AG10803 (cell line): ENCODE results near the gene SH3PXD2A.
"Not testable (repeated sequence)": the region's sequence is repeated elsewhere in the genome, so short reads cannot be mapped to it uniquely, and the experiment has no call there.

ENCODE experiments used
- DNase-seq: peaks from one replicate; pipeline ENCODE4 v3.0.0; 2010; ENCODE audit warnings: low read depth
- H3K4me3 ChIP-seq: 2 replicates; pipeline ENCODE4 v1.5.1; 2011; ENCODE audit warnings: mild to moderate bottlenecking, low read length, control low read depth
- TF ChIP-seq, protein P1 (sequence below): conservative IDR thresholded peaks from 2 replicates; pipeline ENCODE4 v1.5.1; 2011; ENCODE audit warnings: mild to moderate bottlenecking, low read length, control low read depth, inconsistent platforms

The SH3PXD2A gene

DNA sequence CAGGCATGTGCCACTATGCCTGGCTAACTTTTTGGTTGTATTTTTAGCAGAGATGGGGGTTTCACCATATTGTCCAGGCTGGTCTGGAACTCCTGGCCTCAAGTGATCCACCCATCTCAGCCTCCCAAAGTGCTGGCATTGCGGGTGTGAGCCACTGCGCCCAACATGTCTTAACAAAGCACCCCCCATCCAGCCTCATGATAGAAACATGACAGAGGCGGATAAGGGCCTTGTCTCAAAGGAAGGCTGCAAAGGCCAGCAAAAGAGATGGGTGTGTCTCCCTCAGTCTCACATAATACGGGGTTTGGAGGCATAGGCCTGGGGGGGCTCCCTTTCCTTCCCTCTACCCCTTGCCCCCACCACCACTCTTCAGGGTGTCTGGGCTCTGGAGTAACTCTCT is 93.2 kb downstream of the SH3PXD2A start:
- TF ChIP-seq, protein P1, sequence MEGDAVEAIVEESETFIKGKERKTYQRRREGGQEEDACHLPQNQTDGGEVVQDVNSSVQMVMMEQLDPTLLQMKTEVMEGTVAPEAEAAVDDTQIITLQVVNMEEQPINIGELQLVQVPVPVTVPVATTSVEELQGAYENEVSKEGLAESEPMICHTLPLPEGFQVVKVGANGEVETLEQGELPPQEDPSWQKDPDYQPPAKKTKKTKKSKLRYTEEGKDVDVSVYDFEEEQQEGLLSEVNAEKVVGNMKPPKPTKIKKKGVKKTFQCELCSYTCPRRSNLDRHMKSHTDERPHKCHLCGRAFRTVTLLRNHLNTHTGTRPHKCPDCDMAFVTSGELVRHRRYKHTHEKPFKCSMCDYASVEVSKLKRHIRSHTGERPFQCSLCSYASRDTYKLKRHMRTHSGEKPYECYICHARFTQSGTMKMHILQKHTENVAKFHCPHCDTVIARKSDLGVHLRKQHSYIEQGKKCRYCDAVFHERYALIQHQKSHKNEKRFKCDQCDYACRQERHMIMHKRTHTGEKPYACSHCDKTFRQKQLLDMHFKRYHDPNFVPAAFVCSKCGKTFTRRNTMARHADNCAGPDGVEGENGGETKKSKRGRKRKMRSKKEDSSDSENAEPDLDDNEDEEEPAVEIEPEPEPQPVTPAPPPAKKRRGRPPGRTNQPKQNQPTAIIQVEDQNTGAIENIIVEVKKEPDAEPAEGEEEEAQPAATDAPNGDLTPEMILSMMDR = no peak
- H3K4me3 ChIP-seq = no peak overlapping the region
- no peak for DNase-seq

GRCh38 chr10:103761075-103761920 is 94.1 kb downstream of the SH3PXD2A start:
- no peak for DNase-seq
- no peak overlapping the region for H3K4me3 ChIP-seq
- TF ChIP-seq, protein P1 = no peak

DNA sequence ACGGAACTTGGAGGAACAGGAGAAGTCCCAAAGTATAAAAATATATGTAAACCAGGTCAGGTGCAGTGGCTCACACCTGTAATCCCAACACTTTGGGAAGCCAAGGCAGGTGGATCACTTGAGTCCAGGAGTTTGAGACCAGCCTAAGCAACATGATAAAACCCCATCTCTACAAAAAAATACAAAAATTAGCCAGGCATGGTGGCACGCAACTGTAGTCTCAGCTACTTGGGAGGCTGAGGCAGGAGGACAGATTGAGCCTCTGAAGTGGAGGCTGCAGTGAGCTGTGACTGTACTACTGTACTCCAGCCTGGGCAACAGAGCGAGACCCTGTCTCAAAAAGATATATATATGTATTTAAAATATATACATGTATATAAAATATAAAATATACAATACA is 95.1 kb downstream of the SH3PXD2A start:
- not testable (repeated sequence) for DNase-seq, H3K4me3 ChIP-seq

GRCh38 chr10:103759100-103759781 is 96.1 kb downstream of the SH3PXD2A start:
- no peak overlapping the region for H3K4me3 ChIP-seq
- TF ChIP-seq, protein P1 = no peak

GRCh38 chr10:103758294-103758681 is 97.1 kb downstream of the SH3PXD2A start:
- peak; percentile 48 for DNase-seq
- H3K4me3 ChIP-seq = no peak overlapping the region
- TF ChIP-seq, protein P1 = no peak

More at GRCh38 chr10:103759100-103759781, 96.1 kb downstream of the SH3PXD2A start:
- DNase-seq = peak; percentile 78

- peak; percentile 94 for DNase-seq
- H3K4me3 ChIP-seq = no peak overlapping the region; the same call in 1 of the 2 replicates
- TF ChIP-seq, protein P1 = no peak
Observed at GRCh38 chr10:103757531-103758293, 97.7 kb downstream of the SH3PXD2A start.

- no peak for DNase-seq
- TF ChIP-seq, protein P1 = no peak
- H3K4me3 ChIP-seq = no peak overlapping the region
Observed at GRCh38 chr10:103756277-103756869, 99.0 kb downstream of the SH3PXD2A start.
